GM12878 (cell line): ENCODE results near the gene PREP. TPM values are rescaled to one million over a fixed set of nuclear protein-coding genes. Genes with fewer than 3 reads are reported as not detected.

Source experiments
- ATAC-seq: fragments of 200-7000 bp; cut with Tn5 transposase; 3 replicates; pipeline ENCODE4 v1.9.1; 2020; ENCODE audit warnings: mild to moderate bottlenecking, moderate library complexity
- BruUV-seq: library from RNA; stranded (reverse); fragments of 400-500 nt; replicated peaks from 2 replicates; lab custom pipeline; 2021; lab: Mats Ljungman, UMichigan
- CTCF ChIA-PET: fragments of 300-600 bp; sonication (Branson Sonifier 250); formaldehyde crosslinking; extraction: SDS; loops from one replicate; lab custom pipeline; 2021; ENCODE audit warnings: inconsistent platforms; lab: Yijun Ruan, JAX
- POLR2A ChIA-PET: fragments of 350-600 bp; formaldehyde crosslinking; extraction: SDS; loops from one replicate; lab custom pipeline; 2021; ENCODE audit warnings: inconsistent platforms; lab: Charles Lee
- RAD21 ChIA-PET: fragments of 300-600 bp; sonication (Branson Sonifier 250); formaldehyde crosslinking; loops from one replicate; lab custom pipeline; 2023; ENCODE audit warnings: antibody characterized with exemption; ENCODE audit not compliant: unreplicated experiment; lab: Charles Lee
- SMC1A ChIA-PET: fragments of 300-600 bp; sonication (Branson Sonifier 250); formaldehyde crosslinking; loops from one replicate; lab custom pipeline; 2023; ENCODE audit not compliant: unreplicated experiment, uncharacterized antibody; lab: Charles Lee
- DNase-seq: peaks from one replicate; pipeline ENCODE4 v3.0.0-alpha.2; 2011; ENCODE audit warnings: low read depth, low spot score
- FAIRE-seq: peaks from 3 replicates; lab custom pipeline; 2011; peaks lifted over from hg19 to GRCh38; lab: Jason Lieb, UNC
- H2AFZ ChIP-seq: 2 replicates; pipeline ENCODE4 v1.6.0; 2011; ENCODE audit warnings: low read depth, low read length, control low read depth; ENCODE audit not compliant: control insufficient read depth
- H3K27ac ChIP-seq: 2 replicates; pipeline ENCODE4 v1.5.1; 2011; ENCODE audit warnings: control low read depth; ENCODE audit not compliant: control insufficient read depth, insufficient read depth
- H3K27me3 ChIP-seq, 2 experiments: replicated peaks in 1 of 2; 2 replicates each; pipeline versions ENCODE4 v1.6.0 to v1.6.1; 2011; ENCODE audit warnings: low read length in 1 of 2; ENCODE audit not compliant: control insufficient read depth in 2 of 2, insufficient read depth in 2 of 2
- H3K36me3 ChIP-seq, 2 experiments: 2 replicates each; pipeline ENCODE4 v1.5.1; 2011; ENCODE audit warnings: low read length in 1 of 2; ENCODE audit not compliant: control insufficient read depth in 2 of 2, insufficient read depth in 2 of 2
- H3K4me1 ChIP-seq: 2 replicates; pipeline ENCODE4 v1.6.1; 2011; ENCODE audit warnings: mild to moderate bottlenecking, low read length, moderate library complexity, mixed read lengths; ENCODE audit not compliant: control insufficient read depth, insufficient read depth
- H3K4me2 ChIP-seq: 2 replicates; pipeline ENCODE4 v1.6.0; 2011; ENCODE audit warnings: control low read depth; ENCODE audit not compliant: control insufficient read depth, insufficient read depth
- H3K4me3 ChIP-seq: fragments of 200-600 bp; sonication (generic); 2 replicates; pipeline ENCODE4 v1.5.1; 2016
- H3K79me2 ChIP-seq: 2 replicates; pipeline ENCODE4 v1.6.0; 2011; ENCODE audit warnings: low read length; ENCODE audit not compliant: control insufficient read depth, insufficient read depth
- H3K9ac ChIP-seq: 2 replicates; pipeline ENCODE4 v1.8.0; 2011; ENCODE audit warnings: low read length, control low read depth, mixed read lengths; ENCODE audit not compliant: control insufficient read depth, insufficient read depth
- H3K9me3 ChIP-seq: replicated peaks from 3 replicates; pipeline ENCODE4 v1.5.1; 2011; ENCODE audit warnings: mild to moderate bottlenecking, low read length; ENCODE audit not compliant: control insufficient read depth, insufficient read depth
- H4K20me1 ChIP-seq: 2 replicates; pipeline ENCODE4 v1.6.0; 2011; ENCODE audit not compliant: control insufficient read depth, insufficient read depth
- ATF7 ChIP-seq: fragments of 450-650 bp; IDR thresholded peaks from 2 replicates; pipeline ENCODE4 v1.6.1; 2016; ENCODE audit warnings: low read depth, mild to moderate bottlenecking
- BRCA1 ChIP-seq: IDR thresholded peaks from 2 replicates; pipeline ENCODE4 v1.6.1; 2011; ENCODE audit warnings: low read depth, low read length, improper control_type of control experiment
- MXI1 ChIP-seq: fragments of 150-350 bp; IDR thresholded peaks from 2 replicates; pipeline ENCODE4 v1.6.1; 2011; ENCODE audit warnings: low read depth, mild to moderate bottlenecking, inconsistent platforms, low read length, improper control_type of control experiment
- NR2F1 ChIP-seq: fragments of 450-650 bp; conservative IDR thresholded peaks from 2 replicates; pipeline ENCODE4 v1.6.1; 2017; ENCODE audit warnings: mild to moderate bottlenecking
- RCOR1 ChIP-seq: conservative IDR thresholded peaks from 2 replicates; pipeline ENCODE4 v1.6.1; 2012; ENCODE audit warnings: low read depth, low read length, improper control_type of control experiment
- SMAD1 ChIP-seq: fragments of 450-650 bp; IDR thresholded peaks from 2 replicates; pipeline ENCODE4 v1.6.1; 2018; ENCODE audit warnings: mild to moderate bottlenecking, low read depth; ENCODE audit not compliant: partially characterized antibody
- SREBF1 ChIP-seq: IDR thresholded peaks from 2 replicates; pipeline ENCODE4 v1.6.1; 2012; ENCODE audit warnings: mild to moderate bottlenecking, low read length
- TBL1XR1 ChIP-seq: IDR thresholded peaks from 2 replicates; pipeline ENCODE4 v1.6.1; 2012; ENCODE audit warnings: low read depth, low read length, improper control_type of control experiment
- WGBS: methylation state at CpG from one replicate; pipeline ENCODE4 v1.1.6; 2016; ENCODE audit warnings: low lambda C conversion rate; ENCODE audit not compliant: insufficient replicate concordance, insufficient coverage; ENCODE audit errors: missing lambda C conversion rate; 5-methylcytosine and 5-hydroxymethylcytosine counted together
- in situ Hi-C: fragments of 300-500 bp; cut with MboI; formaldehyde crosslinking; loops from 9 replicates; pipeline ENCODE4 v1.14.3; 2018; ENCODE audit warnings: mixed read lengths
- intact Hi-C: fragments of 100-400 bp; cut with micrococcal nuclease; formaldehyde crosslinking; loops from one replicate; pipeline ENCODE4 v1.14.2; 2022; ENCODE audit not compliant: unreplicated experiment
- polyA plus RNA-seq, 11 experiments: library from polyadenylated mRNA; depleted of rRNA in 4 of 11; unstranded in 6 of 11; stranded (reverse) in 5 of 11; fragments of >200 nt; fragmentation: Nextera tagmentation in 4 of 11; fragmentation: Illumina TruSeq in 1 of 11; extraction: Ambion mirVana in 4 of 11; extraction: Trizol in 1 of 11; gene quantifications; 1 replicate in 1 of 11; 2 replicates in 10 of 11; pipeline versions ENCODE4 v1.2.1 to v1.2.3, GENCODE V29; 2011 to 2016; ENCODE audit warnings: inconsistent platforms in 2 of 11, missing spikeins in 2 of 11, low read depth in 1 of 11
- total RNA-seq, 4 experiments: library from RNA; depleted of rRNA in 3 of 4; stranded (reverse); fragments of >200 nt in 3 of 4; fragmentation: Illumina TruSeq in 1 of 4; extraction: Trizol in 1 of 4; gene quantifications; 2 replicates each; pipeline versions ENCODE4 v1.2.1 to v1.2.3, GENCODE V29; 2013 to 2021
- TF ChIP-seq, protein P1 (sequence below): IDR thresholded peaks from 2 replicates; pipeline ENCODE4 v1.6.1; 2012; ENCODE audit warnings: low read length, inconsistent platforms
- TF ChIP-seq, protein P2 (sequence below): fragments of 450-650 bp; IDR thresholded peaks from 2 replicates; pipeline ENCODE4 v1.6.1; 2017; ENCODE audit warnings: borderline replicate concordance
- TF ChIP-seq, protein P3 (sequence below): fragments of 450-650 bp; IDR thresholded peaks from 2 replicates; pipeline ENCODE4 v1.6.1; 2016; ENCODE audit warnings: mild to moderate bottlenecking
- TF ChIP-seq, protein P4 (sequence below): IDR thresholded peaks from 2 replicates; pipeline ENCODE4 v1.6.1; 2011; ENCODE audit warnings: borderline replicate concordance, low read depth, mild to moderate bottlenecking, moderate library complexity, low read length; ENCODE audit not compliant: insufficient read depth, poor library complexity, severe bottlenecking
- TF ChIP-seq, protein P5 (sequence below): IDR thresholded peaks from 2 replicates; pipeline ENCODE4 v1.6.1; 2012; ENCODE audit warnings: low read depth, low read length, improper control_type of control experiment
- TF ChIP-seq, protein P6 (sequence below): IDR thresholded peaks from 2 replicates; pipeline ENCODE4 v1.6.1; 2012; ENCODE audit warnings: mild to moderate bottlenecking, low read depth, low read length

PREP gene
- total and polyA plus RNA-seq, 10 of the 15 experiments (the other 5 are each of a cell fraction or from before 2014, with no cell fraction given) = 6.5 to 33.6 (median 18.1) TPM

DNA sequence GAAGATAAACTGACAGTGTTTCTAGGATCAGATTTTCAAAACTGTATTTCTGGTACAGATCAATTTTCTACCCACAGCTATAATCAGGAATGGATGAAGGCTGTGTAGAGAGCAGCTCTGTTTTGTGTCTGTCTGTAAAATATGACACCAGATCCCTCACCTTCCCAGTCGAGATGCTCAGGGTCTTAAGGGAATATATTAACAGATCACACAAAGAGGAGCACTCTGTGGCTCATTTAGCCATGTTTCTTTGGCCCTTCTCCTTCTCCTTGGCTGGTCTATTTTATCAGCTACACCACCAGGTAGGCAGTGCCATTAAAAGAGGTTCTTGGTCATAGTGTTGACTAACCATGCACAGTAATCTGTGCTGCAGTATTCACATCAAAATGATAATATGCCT, 82.6 kb downstream of the PREP start:
- ChIA-PET POLR2A (no interaction called here), RAD21 (no interaction called here), SMC1A (no interaction called here), CTCF (no interaction called here)
- H3K4me2 ChIP-seq = no peak overlapping the region
- no peak for ATAC-seq
- peaks cover 5 to 20% of the 10 kb centered on the region in 2 experiments for H3K36me3 ChIP-seq
- no peaks in the 10 kb centered on the region for H3K27me3 ChIP-seq
- in situ Hi-C loops = no loop called here
- no peak overlapping the region for H2AFZ ChIP-seq
- H3K79me2 ChIP-seq = no peaks in the 10 kb centered on the region
- no peak overlapping the region for H3K4me3 ChIP-seq
- no peaks in the 10 kb centered on the region for H3K9me3 ChIP-seq
- H3K4me1 ChIP-seq = no peaks in the 10 kb centered on the region; the same call in 1 of the 2 replicates
- 95% methylated on average over 1 of the region's 1 CpG for WGBS
- no peak overlapping the region for H3K9ac ChIP-seq
- intact Hi-C loops = no loop called here
- FAIRE-seq = no peak
- H3K27ac ChIP-seq = no peak overlapping the region
- DNase-seq = no peak
- BruUV-seq = no TSS peak
- no peaks in the 10 kb centered on the region for H4K20me1 ChIP-seq
- TF ChIP-seq BRCA1 (no peak), SREBF1 (no peak), SMAD1 (no peak), TBL1XR1 (no peak), MXI1 (no peak), RCOR1 (no peak), ATF7 (no peak), NR2F1 (no peak)
- TF ChIP-seq, protein P1, sequence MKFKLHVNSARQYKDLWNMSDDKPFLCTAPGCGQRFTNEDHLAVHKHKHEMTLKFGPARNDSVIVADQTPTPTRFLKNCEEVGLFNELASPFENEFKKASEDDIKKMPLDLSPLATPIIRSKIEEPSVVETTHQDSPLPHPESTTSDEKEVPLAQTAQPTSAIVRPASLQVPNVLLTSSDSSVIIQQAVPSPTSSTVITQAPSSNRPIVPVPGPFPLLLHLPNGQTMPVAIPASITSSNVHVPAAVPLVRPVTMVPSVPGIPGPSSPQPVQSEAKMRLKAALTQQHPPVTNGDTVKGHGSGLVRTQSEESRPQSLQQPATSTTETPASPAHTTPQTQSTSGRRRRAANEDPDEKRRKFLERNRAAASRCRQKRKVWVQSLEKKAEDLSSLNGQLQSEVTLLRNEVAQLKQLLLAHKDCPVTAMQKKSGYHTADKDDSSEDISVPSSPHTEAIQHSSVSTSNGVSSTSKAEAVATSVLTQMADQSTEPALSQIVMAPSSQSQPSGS = no peak
- TF ChIP-seq, protein P2, sequence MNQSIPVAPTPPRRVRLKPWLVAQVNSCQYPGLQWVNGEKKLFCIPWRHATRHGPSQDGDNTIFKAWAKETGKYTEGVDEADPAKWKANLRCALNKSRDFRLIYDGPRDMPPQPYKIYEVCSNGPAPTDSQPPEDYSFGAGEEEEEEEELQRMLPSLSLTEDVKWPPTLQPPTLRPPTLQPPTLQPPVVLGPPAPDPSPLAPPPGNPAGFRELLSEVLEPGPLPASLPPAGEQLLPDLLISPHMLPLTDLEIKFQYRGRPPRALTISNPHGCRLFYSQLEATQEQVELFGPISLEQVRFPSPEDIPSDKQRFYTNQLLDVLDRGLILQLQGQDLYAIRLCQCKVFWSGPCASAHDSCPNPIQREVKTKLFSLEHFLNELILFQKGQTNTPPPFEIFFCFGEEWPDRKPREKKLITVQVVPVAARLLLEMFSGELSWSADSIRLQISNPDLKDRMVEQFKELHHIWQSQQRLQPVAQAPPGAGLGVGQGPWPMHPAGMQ = no peak
- TF ChIP-seq, protein P3, sequence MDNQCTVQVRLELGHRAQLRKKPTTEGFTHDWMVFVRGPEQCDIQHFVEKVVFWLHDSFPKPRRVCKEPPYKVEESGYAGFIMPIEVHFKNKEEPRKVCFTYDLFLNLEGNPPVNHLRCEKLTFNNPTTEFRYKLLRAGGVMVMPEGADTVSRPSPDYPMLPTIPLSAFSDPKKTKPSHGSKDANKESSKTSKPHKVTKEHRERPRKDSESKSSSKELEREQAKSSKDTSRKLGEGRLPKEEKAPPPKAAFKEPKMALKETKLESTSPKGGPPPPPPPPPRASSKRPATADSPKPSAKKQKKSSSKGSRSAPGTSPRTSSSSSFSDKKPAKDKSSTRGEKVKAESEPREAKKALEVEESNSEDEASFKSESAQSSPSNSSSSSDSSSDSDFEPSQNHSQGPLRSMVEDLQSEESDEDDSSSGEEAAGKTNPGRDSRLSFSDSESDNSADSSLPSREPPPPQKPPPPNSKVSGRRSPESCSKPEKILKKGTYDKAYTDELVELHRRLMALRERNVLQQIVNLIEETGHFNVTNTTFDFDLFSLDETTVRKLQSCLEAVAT = no peak
- TF ChIP-seq, protein P4, sequence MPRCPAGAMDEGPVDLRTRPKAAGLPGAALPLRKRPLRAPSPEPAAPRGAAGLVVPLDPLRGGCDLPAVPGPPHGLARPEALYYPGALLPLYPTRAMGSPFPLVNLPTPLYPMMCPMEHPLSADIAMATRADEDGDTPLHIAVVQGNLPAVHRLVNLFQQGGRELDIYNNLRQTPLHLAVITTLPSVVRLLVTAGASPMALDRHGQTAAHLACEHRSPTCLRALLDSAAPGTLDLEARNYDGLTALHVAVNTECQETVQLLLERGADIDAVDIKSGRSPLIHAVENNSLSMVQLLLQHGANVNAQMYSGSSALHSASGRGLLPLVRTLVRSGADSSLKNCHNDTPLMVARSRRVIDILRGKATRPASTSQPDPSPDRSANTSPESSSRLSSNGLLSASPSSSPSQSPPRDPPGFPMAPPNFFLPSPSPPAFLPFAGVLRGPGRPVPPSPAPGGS = no peak
- TF ChIP-seq, protein P5, sequence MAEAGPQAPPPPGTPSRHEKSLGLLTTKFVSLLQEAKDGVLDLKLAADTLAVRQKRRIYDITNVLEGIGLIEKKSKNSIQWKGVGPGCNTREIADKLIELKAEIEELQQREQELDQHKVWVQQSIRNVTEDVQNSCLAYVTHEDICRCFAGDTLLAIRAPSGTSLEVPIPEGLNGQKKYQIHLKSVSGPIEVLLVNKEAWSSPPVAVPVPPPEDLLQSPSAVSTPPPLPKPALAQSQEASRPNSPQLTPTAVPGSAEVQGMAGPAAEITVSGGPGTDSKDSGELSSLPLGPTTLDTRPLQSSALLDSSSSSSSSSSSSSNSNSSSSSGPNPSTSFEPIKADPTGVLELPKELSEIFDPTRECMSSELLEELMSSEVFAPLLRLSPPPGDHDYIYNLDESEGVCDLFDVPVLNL = no peak
- TF ChIP-seq, protein P6, sequence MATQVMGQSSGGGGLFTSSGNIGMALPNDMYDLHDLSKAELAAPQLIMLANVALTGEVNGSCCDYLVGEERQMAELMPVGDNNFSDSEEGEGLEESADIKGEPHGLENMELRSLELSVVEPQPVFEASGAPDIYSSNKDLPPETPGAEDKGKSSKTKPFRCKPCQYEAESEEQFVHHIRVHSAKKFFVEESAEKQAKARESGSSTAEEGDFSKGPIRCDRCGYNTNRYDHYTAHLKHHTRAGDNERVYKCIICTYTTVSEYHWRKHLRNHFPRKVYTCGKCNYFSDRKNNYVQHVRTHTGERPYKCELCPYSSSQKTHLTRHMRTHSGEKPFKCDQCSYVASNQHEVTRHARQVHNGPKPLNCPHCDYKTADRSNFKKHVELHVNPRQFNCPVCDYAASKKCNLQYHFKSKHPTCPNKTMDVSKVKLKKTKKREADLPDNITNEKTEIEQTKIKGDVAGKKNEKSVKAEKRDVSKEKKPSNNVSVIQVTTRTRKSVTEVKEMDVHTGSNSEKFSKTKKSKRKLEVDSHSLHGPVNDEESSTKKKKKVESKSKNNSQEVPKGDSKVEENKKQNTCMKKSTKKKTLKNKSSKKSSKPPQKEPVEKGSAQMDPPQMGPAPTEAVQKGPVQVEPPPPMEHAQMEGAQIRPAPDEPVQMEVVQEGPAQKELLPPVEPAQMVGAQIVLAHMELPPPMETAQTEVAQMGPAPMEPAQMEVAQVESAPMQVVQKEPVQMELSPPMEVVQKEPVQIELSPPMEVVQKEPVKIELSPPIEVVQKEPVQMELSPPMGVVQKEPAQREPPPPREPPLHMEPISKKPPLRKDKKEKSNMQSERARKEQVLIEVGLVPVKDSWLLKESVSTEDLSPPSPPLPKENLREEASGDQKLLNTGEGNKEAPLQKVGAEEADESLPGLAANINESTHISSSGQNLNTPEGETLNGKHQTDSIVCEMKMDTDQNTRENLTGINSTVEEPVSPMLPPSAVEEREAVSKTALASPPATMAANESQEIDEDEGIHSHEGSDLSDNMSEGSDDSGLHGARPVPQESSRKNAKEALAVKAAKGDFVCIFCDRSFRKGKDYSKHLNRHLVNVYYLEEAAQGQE = no peak
